ENCODE results near the gene MISP. TPM values are rescaled to one million over a fixed set of nuclear protein-coding genes. Genes with fewer than 3 reads are reported as not detected.

MISP gene
- total RNA-seq, 1 donor from 2014 or later = not detected

- Mint-ChIP-seq H3K27ac (no peak overlapping the region), H3K27me3 (ENCODE audit: insufficient read depth, low read depth) (peaks cover 10% of the 10 kb centered on the region), H3K36me3 (no peaks in the 10 kb centered on the region), H3K4me3 (peak overlapping the region; percentile 24), H3K4me1 (peaks cover 24% of the 10 kb centered on the region), H3K9me3 (no peaks in the 10 kb centered on the region)
- no peak overlapping the region for H2AFZ ChIP-seq (replicated peaks)
- H4K20me1 ChIP-seq (ENCODE audit: low read depth) = no peaks in the 10 kb centered on the region
- H3K27me3 ChIP-seq = no peaks in the 10 kb centered on the region
- H3K9ac ChIP-seq = no peak overlapping the region
- H3F3A ChIP-seq (ENCODE audit: low read depth) = peaks cover 26% of the 10 kb centered on the region
- H3K4me3 ChIP-seq = no peak overlapping the region
- peaks cover 18% of the 10 kb centered on the region for H3K4me1 ChIP-seq
- TF ChIP-seq EZH2 (IDR thresholded peaks at IDR 0.05) = no peak
- no peak for TF ChIP-seq CTCF (IDR thresholded peaks at IDR 0.05)
- TF ChIP-seq EZH2phosphoT487 (IDR thresholded peaks at IDR 0.05) = no peak
- H3K36me3 ChIP-seq = no peaks in the 10 kb centered on the region
- no peaks in the 10 kb centered on the region for H3K9me3 ChIP-seq (ENCODE audit: low read depth)
- no peak for DNase-seq (ENCODE audit: low spot score)
- no peak overlapping the region for H3K27ac ChIP-seq
- H3K4me2 ChIP-seq = no peak overlapping the region
- H3K79me2 ChIP-seq (ENCODE audit: low read depth) = peaks cover 17% of the 10 kb centered on the region
Measured at GRCh38 chr19:780935-781334, 30.0 kb downstream of the MISP start.

- Histone ChIP-seq H3K9ac (no peak overlapping the region), H3K27ac (peak overlapping the region; percentile 80), H3K36me3 (no peaks in the 10 kb centered on the region), H3K9me3 (ENCODE audit: low read depth) (no peaks in the 10 kb centered on the region), H3K79me2 (ENCODE audit: low read depth) (peaks cover 17% of the 10 kb centered on the region), H2AFZ (replicated peaks) (peak overlapping the region; percentile 90), H3K4me3 (peak overlapping the region; percentile 24), H3K27me3 (no peaks in the 10 kb centered on the region), H4K20me1 (ENCODE audit: low read depth) (no peaks in the 10 kb centered on the region), H3K4me1 (peaks cover 18% of the 10 kb centered on the region), H3F3A (ENCODE audit: low read depth) (peaks cover 26% of the 10 kb centered on the region), H3K4me2 (peak overlapping the region; percentile 62)
- H3K27me3 Mint-ChIP-seq (ENCODE audit: insufficient read depth, low read depth) = peaks cover 10% of the 10 kb centered on the region
- H3K4me1 Mint-ChIP-seq = peaks cover 20% of the 10 kb centered on the region
- H3K4me3 Mint-ChIP-seq = no peak overlapping the region
- H3K36me3 Mint-ChIP-seq = no peaks in the 10 kb centered on the region
- TF ChIP-seq EZH2 (IDR thresholded peaks at IDR 0.05) (no peak), EZH2phosphoT487 (IDR thresholded peaks at IDR 0.05) (no peak), CTCF (IDR thresholded peaks at IDR 0.05) (no peak)
- no peak for DNase-seq (ENCODE audit: low spot score)
- no peak overlapping the region for H3K27ac Mint-ChIP-seq
- no peaks in the 10 kb centered on the region for H3K9me3 Mint-ChIP-seq
Measured at GRCh38 chr19:781800-782184, 30.9 kb downstream of the MISP start.

GRCh38 chr19:782185-782877, 31.4 kb downstream of the MISP start:
- Mint-ChIP-seq H3K4me1 (peaks cover 20% of the 10 kb centered on the region), H3K4me3 (no peak overlapping the region), H3K36me3 (no peaks in the 10 kb centered on the region), H3K27ac (no peak overlapping the region), H3K9me3 (no peaks in the 10 kb centered on the region), H3K27me3 (ENCODE audit: insufficient read depth, low read depth) (peaks cover 10% of the 10 kb centered on the region)
- Histone ChIP-seq H3K4me3 (peak overlapping the region; percentile 24), H3K9ac (no peak overlapping the region), H4K20me1 (ENCODE audit: low read depth) (no peaks in the 10 kb centered on the region), H2AFZ (replicated peaks) (peak overlapping the region; percentile 90), H3K27me3 (no peaks in the 10 kb centered on the region), H3K36me3 (no peaks in the 10 kb centered on the region), H3K4me1 (peaks cover 18% of the 10 kb centered on the region), H3K27ac (peak overlapping the region; percentile 80), H3K4me2 (peak overlapping the region; percentile 62), H3F3A (ENCODE audit: low read depth) (peaks cover 27% of the 10 kb centered on the region), H3K9me3 (ENCODE audit: low read depth) (no peaks in the 10 kb centered on the region), H3K79me2 (ENCODE audit: low read depth) (peaks cover 17% of the 10 kb centered on the region)
- no peak for TF ChIP-seq EZH2phosphoT487 (IDR thresholded peaks at IDR 0.05)
- TF ChIP-seq CTCF (IDR thresholded peaks at IDR 0.05) = no peak
- no peak for TF ChIP-seq EZH2 (IDR thresholded peaks at IDR 0.05)
- DNase-seq (ENCODE audit: low spot score) = peak; percentile 83

Data from neural progenitor cell (in vitro differentiated cells).